ENCODE data around the gene DZIP1. TPM values are rescaled to one million over a fixed set of nuclear protein-coding genes. Genes with fewer than 3 reads are reported as not detected.

The DZIP1 gene
- total and polyA plus RNA-seq, 2 of the 8 experiments (the other 6 are each of a cell fraction or from before 2014, with no cell fraction given): 7.6 to 24.6 TPM

- TF ChIP-seq CHD7 (IDR thresholded peaks at IDR 0.05; ENCODE audit: insufficient replicate concordance, low read length) (no peak), NANOG (IDR thresholded peaks at IDR 0.05; ENCODE audit: insufficient read depth, low read depth, low read length, poor library complexity, severe bottlenecking) (no peak)
Measured at GRCh38 chr13:95557013-95557412, 87.5 kb downstream of the DZIP1 start (continued).

Data from H1 (cell line).